WTC11 (cell line): ENCODE data around the gene MAPKAPK3. TPM values are rescaled to one million over a fixed set of nuclear protein-coding genes. Genes with fewer than 3 reads are reported as not detected.

Experiments
- CDX4 ChIP-seq: fragments of 250-450 bp; sonication (Bioruptor Pico); IDR thresholded peaks from 2 replicates; pipeline ENCODE4 v1.9.0; 2021; ENCODE audit warnings: moderate library complexity, mild to moderate bottlenecking, inconsistent platforms, borderline replicate concordance
- CREB1 ChIP-seq: sonication (generic); formaldehyde crosslinking; IDR thresholded peaks from 2 replicates; pipeline ENCODE4 v1.8.0; 2023; ENCODE audit warnings: mild to moderate bottlenecking, missing genetic modification reagents
- E2F4 ChIP-seq: sonication (generic); formaldehyde crosslinking; IDR thresholded peaks from 2 replicates; pipeline ENCODE4 v1.8.1; 2022; ENCODE audit warnings: low read depth, mild to moderate bottlenecking, moderate library complexity, missing genetic modification reagents, borderline replicate concordance
- ELF4 ChIP-seq: sonication (generic); formaldehyde crosslinking; IDR thresholded peaks from 2 replicates; pipeline ENCODE4 v1.8.1; 2022; ENCODE audit warnings: low read depth, mild to moderate bottlenecking, moderate library complexity, missing genetic modification reagents
- EMX1 ChIP-seq: fragments of 250-450 bp; sonication (Bioruptor Pico); IDR thresholded peaks from 2 replicates; pipeline ENCODE4 v1.8.0; 2021; ENCODE audit warnings: mild to moderate bottlenecking
- ETV6 ChIP-seq: sonication (generic); formaldehyde crosslinking; IDR thresholded peaks from 2 replicates; pipeline ENCODE4 v1.8.1; 2022; ENCODE audit warnings: mild to moderate bottlenecking, missing genetic modification reagents
- FOXP1 ChIP-seq: sonication (generic); formaldehyde crosslinking; IDR thresholded peaks from 2 replicates; pipeline ENCODE4 v1.8.0; 2022; ENCODE audit warnings: missing genetic modification reagents, mild to moderate bottlenecking, moderate library complexity, borderline replicate concordance
- GTF2I ChIP-seq: fragments of 250-450 bp; sonication (Bioruptor Pico); conservative IDR thresholded peaks from 2 replicates; pipeline ENCODE4 v1.4.0; 2021; ENCODE audit warnings: mild to moderate bottlenecking
- JUN ChIP-seq: sonication (generic); formaldehyde crosslinking; IDR thresholded peaks from 2 replicates; pipeline ENCODE4 v1.8.0; 2023; ENCODE audit warnings: mild to moderate bottlenecking, missing genetic modification reagents
- KAT7 ChIP-seq: sonication (generic); formaldehyde crosslinking; IDR thresholded peaks from 2 replicates; pipeline ENCODE4 v1.8.1; 2023; ENCODE audit warnings: missing genetic modification reagents, mild to moderate bottlenecking, borderline replicate concordance
- MLX ChIP-seq: sonication (generic); formaldehyde crosslinking; IDR thresholded peaks from 2 replicates; pipeline ENCODE4 v1.8.1; 2023; ENCODE audit warnings: mild to moderate bottlenecking, missing genetic modification reagents, moderate library complexity
- MXD4 ChIP-seq: fragments of 250-450 bp; sonication (Bioruptor Pico); IDR thresholded peaks from 2 replicates; pipeline ENCODE4 v1.8.0; 2021; ENCODE audit warnings: mild to moderate bottlenecking, moderate library complexity, borderline replicate concordance
- MYBL2 ChIP-seq: sonication (generic); formaldehyde crosslinking; IDR thresholded peaks from 2 replicates; pipeline ENCODE4 v1.8.1; 2023; ENCODE audit warnings: mild to moderate bottlenecking, moderate library complexity, missing genetic modification reagents
- NFE2L1 ChIP-seq: sonication (generic); formaldehyde crosslinking; IDR thresholded peaks from 2 replicates; pipeline ENCODE4 v1.8.1; 2023; ENCODE audit warnings: missing genetic modification reagents
- PREB ChIP-seq: sonication (generic); formaldehyde crosslinking; IDR thresholded peaks from 2 replicates; pipeline ENCODE4 v1.8.1; 2022; ENCODE audit warnings: mild to moderate bottlenecking, missing genetic modification reagents, moderate library complexity, borderline replicate concordance
- SMAD3 ChIP-seq: sonication (generic); formaldehyde crosslinking; IDR thresholded peaks from 2 replicates; pipeline ENCODE4 v1.8.0; 2022; ENCODE audit warnings: missing genetic modification reagents, mild to moderate bottlenecking, borderline replicate concordance
- STAT6 ChIP-seq: sonication (generic); formaldehyde crosslinking; conservative IDR thresholded peaks from 2 replicates; pipeline ENCODE4 v1.8.1; 2023; ENCODE audit warnings: mild to moderate bottlenecking, low read depth, missing genetic modification reagents, moderate library complexity
- TEAD1 ChIP-seq: sonication (generic); formaldehyde crosslinking; IDR thresholded peaks from 2 replicates; pipeline ENCODE4 v1.8.0; 2022; ENCODE audit warnings: mild to moderate bottlenecking, missing genetic modification reagents
- USF1 ChIP-seq: sonication (generic); formaldehyde crosslinking; IDR thresholded peaks from 2 replicates; pipeline ENCODE4 v1.8.0; 2022; ENCODE audit warnings: mild to moderate bottlenecking, missing genetic modification reagents
- USF2 ChIP-seq: sonication (generic); formaldehyde crosslinking; IDR thresholded peaks from 2 replicates; pipeline ENCODE4 v1.8.1; 2023; ENCODE audit warnings: mild to moderate bottlenecking, missing genetic modification reagents, moderate library complexity
- ZNF219 ChIP-seq: sonication (generic); formaldehyde crosslinking; IDR thresholded peaks from 2 replicates; pipeline ENCODE4 v1.8.0; 2023; ENCODE audit warnings: missing genetic modification reagents, mild to moderate bottlenecking, borderline replicate concordance
- ZNF317 ChIP-seq: sonication (generic); formaldehyde crosslinking; IDR thresholded peaks from 2 replicates; pipeline ENCODE4 v1.8.1; 2023; ENCODE audit warnings: low read depth, mild to moderate bottlenecking, moderate library complexity, missing genetic modification reagents, borderline replicate concordance
- ZNF416 ChIP-seq: fragments of 250-450 bp; sonication (Bioruptor Pico); IDR thresholded peaks from 2 replicates; pipeline ENCODE4 v1.9.0; 2021; ENCODE audit warnings: mild to moderate bottlenecking, inconsistent platforms
- ZNF425 ChIP-seq: fragments of 250-450 bp; sonication (Bioruptor Pico); conservative IDR thresholded peaks from 2 replicates; pipeline ENCODE4 v1.9.0; 2021; ENCODE audit warnings: mild to moderate bottlenecking
- ZNF512 ChIP-seq: sonication (generic); formaldehyde crosslinking; IDR thresholded peaks from 2 replicates; pipeline ENCODE4 v1.8.1; 2022; ENCODE audit warnings: missing genetic modification reagents, borderline replicate concordance
- total RNA-seq: library from RNA; stranded (reverse); gene quantifications from 3 replicates; pipeline ENCODE4 v1.2.3, GENCODE V29; 2021

The MAPKAPK3 gene
- total RNA-seq, 1 experiment from 2014 or later, result 60.2 TPM

- TF ChIP-seq PREB (CRISPR knock-in tag) (peak; percentile 79; the same call in 1 of the 2 replicates), E2F4 (CRISPR knock-in tag) (0 out of 2 replicates have a peak, but pooled peaks have one; percentile 29), CDX4 (CRISPR knock-in tag) (no peak), TEAD1 (CRISPR knock-in tag) (peak; percentile 88; the same call in 1 of the 2 replicates), KAT7 (CRISPR knock-in tag) (no peak), ZNF219 (CRISPR knock-in tag) (no peak; the same call in 1 of the 2 replicates), ZNF317 (CRISPR knock-in tag) (no peak), CREB1 (CRISPR knock-in tag) (peak; percentile 80; the same call in 1 of the 2 replicates), ZNF416 (CRISPR knock-in tag) (no peak), STAT6 (CRISPR knock-in tag) (no peak), ETV6 (CRISPR knock-in tag) (peak; percentile 98), NFE2L1 (peak; percentile 57; the same call in 1 of the 2 replicates), GTF2I (no peak), USF2 (no peak; the same call in 1 of the 2 replicates), ZNF425 (no peak), JUN (CRISPR knock-in tag) (peak; percentile 74; the same call in 1 of the 2 replicates), USF1 (CRISPR knock-in tag) (peak; percentile 60), MLX (CRISPR knock-in tag) (no peak), EMX1 (CRISPR knock-in tag) (no peak), MYBL2 (CRISPR knock-in tag) (0 out of 2 replicates have a peak, but pooled peaks have one; percentile 67), FOXP1 (peak; percentile 81), SMAD3 (CRISPR knock-in tag) (no peak), ZNF512 (CRISPR knock-in tag) (no peak), MXD4 (CRISPR knock-in tag) (no peak), ELF4 (0 out of 2 replicates have a peak, but pooled peaks have one; percentile 45)
These were observed 5.3 kb upstream of the MAPKAPK3 start, which contains the start of gene CISH (continued) for GRCh38 chr3:50611464-50612233.
